ENCODE data around the gene DISP2.

The DISP2 gene

DNA sequence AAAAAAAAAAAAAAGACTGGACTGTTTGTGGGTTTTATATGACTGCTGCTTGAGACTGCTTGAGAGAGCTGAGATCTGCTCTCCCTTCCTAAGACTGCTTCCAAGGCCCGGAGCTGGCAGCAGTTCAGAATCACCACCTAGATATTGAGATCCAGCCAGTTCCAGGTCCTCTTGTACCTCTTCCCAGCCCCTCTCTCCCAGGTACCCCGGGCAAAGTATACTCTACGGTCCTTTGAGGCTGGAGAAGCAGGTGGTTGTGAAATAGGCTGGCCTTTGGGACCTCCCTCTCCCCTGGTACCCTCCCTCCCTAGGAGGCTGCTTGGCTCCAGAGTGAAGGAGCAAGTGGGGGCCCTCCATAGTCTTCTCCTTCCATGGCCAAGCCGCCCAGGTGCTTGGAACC is 70.2 kb downstream of the DISP2 start:
- no peak for DNase-seq
